Stimulated activated naive CD8-positive, alpha-beta T cell treated with anti-CD3 and anti-CD28 coated beads, Interleukin-15, amount 100 ng/mL, for 72 hours (primary cell): Measurements from ENCODE around the gene CTDSP2.
"Not testable (repeated sequence)": the region's sequence is repeated elsewhere in the genome, so short reads cannot be mapped to it uniquely, and the experiment has no call there.

Experiments
- ATAC-seq: fragments of 150-1000 bp; cut with Tn5 transposase; 2 replicates; pipeline ENCODE4 v1.10.0; 2021; ENCODE audit warnings: mild to moderate bottlenecking, moderate library complexity
- DNase-seq, 2 donors: peaks; one replicate each; pipeline ENCODE4 v3.0.0; 2021 to 2022
- H3K27ac Mint-ChIP-seq, 2 donors: one replicate each; pipeline ENCODE4 v1.8.0; 2022; ENCODE audit warnings: mild to moderate bottlenecking in 2 of 2, mixed read lengths in 2 of 2, moderate library complexity in 2 of 2
- H3K27me3 Mint-ChIP-seq: one replicate; pipeline ENCODE4 v1.8.0; 2022; ENCODE audit warnings: mixed read lengths
- H3K4me1 Mint-ChIP-seq: one replicate; pipeline ENCODE4 v1.8.0; 2022; ENCODE audit warnings: mild to moderate bottlenecking, mixed read lengths
- H3K4me3 Mint-ChIP-seq, 2 donors: one replicate each; pipeline ENCODE4 v1.8.0; 2022; ENCODE audit warnings: mild to moderate bottlenecking in 2 of 2, mixed read lengths in 2 of 2, moderate library complexity in 1 of 2
- H3K9me3 Mint-ChIP-seq, 2 donors: one replicate each; pipeline ENCODE4 v1.8.0; 2022; ENCODE audit warnings: mixed read lengths in 2 of 2

Gene CTDSP2

GRCh38 chr12:57850854-57851430 is 4.4 kb upstream of the CTDSP2 start:
- no peak for DNase-seq
- Mint-ChIP-seq H3K9me3 (no peaks in the 10 kb centered on the region), H3K4me1 (peaks cover 74% of the 10 kb centered on the region), H3K27ac (no peak overlapping the region), H3K27me3 (peaks cover 20% of the 10 kb centered on the region), H3K4me3 (no peak overlapping the region)
- peak; percentile 44 for ATAC-seq

DNA sequence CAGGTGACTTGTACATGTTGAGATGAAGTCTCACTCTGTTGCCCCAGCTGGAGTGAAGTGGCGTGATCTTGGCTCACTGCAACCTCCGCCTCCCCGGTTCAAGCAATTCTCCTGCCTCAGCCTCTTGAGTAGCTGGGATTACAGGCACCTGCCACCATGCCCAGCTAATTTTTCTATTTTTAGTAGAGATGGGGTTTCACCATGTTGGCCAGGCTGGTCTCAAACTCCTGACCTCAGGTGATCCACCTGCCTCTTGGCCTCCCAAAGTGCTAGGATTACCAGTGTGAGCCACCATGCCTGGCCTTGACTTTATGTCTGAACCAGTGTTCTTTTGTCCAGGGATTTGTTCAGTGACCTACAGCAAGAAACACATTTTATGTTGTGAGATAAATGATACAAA is 2.9 kb upstream of the CTDSP2 start:
- Mint-ChIP-seq H3K4me1 (peaks cover 76% of the 10 kb centered on the region), H3K27me3 (peaks cover 20% of the 10 kb centered on the region)
- H3K9me3 Mint-ChIP-seq, H3K4me3 Mint-ChIP-seq, H3K27ac Mint-ChIP-seq, DNase-seq, ATAC-seq: not testable (repeated sequence)

DNA sequence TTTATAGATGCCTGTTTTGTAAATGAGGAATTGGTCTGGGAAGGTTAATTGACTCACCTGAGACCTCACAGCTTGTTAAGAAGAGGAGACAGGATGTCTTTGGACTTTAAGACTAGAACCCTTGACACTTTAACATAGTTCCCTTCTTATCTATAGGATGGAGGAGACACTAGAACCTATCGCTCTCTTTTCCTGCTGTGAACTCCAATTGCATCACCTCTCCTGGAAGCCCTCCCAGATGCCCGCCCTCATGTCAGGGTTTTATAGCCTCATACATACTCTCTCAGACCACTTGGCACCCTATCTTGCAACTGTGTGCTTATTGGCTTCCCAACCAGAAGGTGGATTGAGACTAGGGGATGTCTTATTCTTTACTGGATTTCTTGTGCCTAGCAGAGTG is 2.5 kb upstream of the CTDSP2 start:
- Mint-ChIP-seq H3K27ac (no peak overlapping the region), H3K4me3 (no peak overlapping the region), H3K27me3 (peaks cover 20% of the 10 kb centered on the region), H3K9me3 (no peaks in the 10 kb centered on the region), H3K4me1 (peaks cover 76% of the 10 kb centered on the region)
- DNase-seq (no peak), ATAC-seq (no peak)

DNA sequence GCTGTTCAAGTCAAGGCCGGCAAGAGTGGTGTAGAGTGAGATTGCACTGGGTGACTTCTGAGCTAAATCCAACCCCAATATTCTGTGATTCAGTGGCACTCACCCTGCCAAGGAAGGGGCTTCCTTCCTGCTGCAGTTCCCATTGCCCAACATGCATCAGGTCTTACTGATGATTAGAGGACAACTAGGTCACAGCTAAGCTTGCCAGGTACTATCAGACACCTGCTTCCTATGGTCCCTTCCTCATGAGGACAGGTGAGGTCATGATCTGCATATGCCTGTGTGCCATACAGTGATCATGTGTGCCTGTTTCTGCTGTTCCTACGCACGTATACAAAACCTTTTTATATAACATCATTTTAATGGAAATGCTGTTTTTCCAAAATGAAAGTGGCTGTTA is 1.7 kb upstream of the CTDSP2 start:
- Mint-ChIP-seq H3K4me3 (peak overlapping the region in 1 of 2 donors; percentile 69), H3K27ac (no peak overlapping the region), H3K9me3 (no peaks in the 10 kb centered on the region), H3K27me3 (peaks cover 20% of the 10 kb centered on the region), H3K4me1 (peaks cover 76% of the 10 kb centered on the region)
- DNase-seq (no peak), ATAC-seq (no peak)

DNA sequence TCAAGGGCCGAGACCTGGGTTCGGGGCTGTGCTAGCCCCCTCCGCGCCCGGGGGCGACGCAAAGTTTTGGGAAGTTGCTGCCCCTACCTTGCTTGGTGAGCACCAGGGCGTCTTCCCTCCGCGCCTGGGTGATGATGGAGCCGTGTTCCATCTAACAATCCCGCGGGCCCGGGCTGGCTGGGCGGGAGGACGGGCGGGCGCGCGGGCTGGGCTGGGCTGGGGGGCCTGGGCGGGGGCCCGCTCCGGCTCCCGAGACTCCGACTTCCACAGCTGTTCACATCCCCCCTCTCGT is 298 bp downstream of the CTDSP2 start:
- Mint-ChIP-seq H3K9me3 (no peaks in the 10 kb centered on the region), H3K4me1 (peaks cover 76% of the 10 kb centered on the region), H3K27me3 (peaks cover 7% of the 10 kb centered on the region), H3K4me3 (peak overlapping the region; percentile 83 to 97), H3K27ac (peak overlapping the region; percentile 75 to 95)
- DNase-seq (peak in 1 of 2 donors; percentile 57), ATAC-seq (peak; percentile 33)

- Mint-ChIP-seq H3K9me3 (no peaks in the 10 kb centered on the region), H3K4me1 (peaks cover 76% of the 10 kb centered on the region), H3K27me3 (peaks cover 1% of the 10 kb centered on the region), H3K27ac (peak overlapping the region; percentile 93 to 95), H3K4me3 (peak overlapping the region; percentile 83 to 97)
- peak; percentile 60 to 74 for DNase-seq
- ATAC-seq = peak; percentile 62
These were observed 848 bp downstream of the CTDSP2 start for GRCh38 chr12:57845478-57846284.

DNA sequence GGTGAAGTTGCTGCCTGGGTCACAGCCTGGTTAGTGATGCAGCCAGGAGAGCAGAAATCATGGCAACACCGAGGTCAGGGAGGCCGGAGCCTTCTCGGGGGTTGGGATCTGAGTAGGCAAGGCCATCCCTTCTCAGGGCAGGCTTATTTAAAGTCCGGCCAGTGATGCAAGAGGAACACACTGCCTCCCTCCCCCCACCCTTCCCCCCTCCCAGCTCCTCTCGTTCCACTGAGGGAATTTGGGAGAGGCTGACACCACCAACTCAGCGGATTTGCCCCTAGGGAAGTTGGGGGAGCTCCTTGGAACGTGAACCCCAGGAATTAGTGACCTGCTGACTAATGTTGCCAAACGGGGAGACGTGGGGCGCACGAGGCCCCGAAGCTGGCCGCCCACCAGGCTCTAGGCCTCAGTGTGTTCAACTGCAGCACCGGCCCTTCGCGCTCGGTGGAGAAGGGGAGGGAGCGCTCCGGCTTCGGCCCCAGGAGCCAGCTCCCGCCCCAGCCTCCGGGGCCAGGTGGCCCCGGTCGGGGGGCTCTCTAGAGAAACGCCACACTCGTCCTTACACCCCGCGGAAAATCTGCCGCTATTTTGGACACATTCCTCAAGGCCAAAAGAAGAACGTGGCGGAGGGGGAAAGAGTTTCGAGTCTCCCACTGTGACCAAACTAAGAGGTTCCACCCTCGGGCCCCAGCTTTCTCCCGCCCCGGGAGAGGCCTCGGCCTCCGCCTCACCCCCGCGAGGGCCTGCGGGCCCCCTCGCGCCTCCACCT is 1.6 kb downstream of the CTDSP2 start:
- peak overlapping the region; percentile 83 to 97 for H3K4me3 Mint-ChIP-seq
- H3K9me3 Mint-ChIP-seq = no peaks in the 10 kb centered on the region
- peaks cover 77% of the 10 kb centered on the region for H3K4me1 Mint-ChIP-seq
- DNase-seq = peak; percentile 33 to 52
- H3K27ac Mint-ChIP-seq = peak overlapping the region; percentile 93 to 95
- peak; percentile 35 for ATAC-seq
- no peaks in the 10 kb centered on the region for H3K27me3 Mint-ChIP-seq

GRCh38 chr12:57842342-57843294 is 3.9 kb downstream of the CTDSP2 start:
- ATAC-seq (no peak), DNase-seq (peak in 1 of 2 donors; percentile 26)
- Mint-ChIP-seq H3K4me1 (peaks cover 78% of the 10 kb centered on the region), H3K9me3 (no peaks in the 10 kb centered on the region), H3K27ac (peak overlapping the region; percentile 37 to 90), H3K4me3 (peak overlapping the region; percentile 83 to 97), H3K27me3 (no peaks in the 10 kb centered on the region)

DNA sequence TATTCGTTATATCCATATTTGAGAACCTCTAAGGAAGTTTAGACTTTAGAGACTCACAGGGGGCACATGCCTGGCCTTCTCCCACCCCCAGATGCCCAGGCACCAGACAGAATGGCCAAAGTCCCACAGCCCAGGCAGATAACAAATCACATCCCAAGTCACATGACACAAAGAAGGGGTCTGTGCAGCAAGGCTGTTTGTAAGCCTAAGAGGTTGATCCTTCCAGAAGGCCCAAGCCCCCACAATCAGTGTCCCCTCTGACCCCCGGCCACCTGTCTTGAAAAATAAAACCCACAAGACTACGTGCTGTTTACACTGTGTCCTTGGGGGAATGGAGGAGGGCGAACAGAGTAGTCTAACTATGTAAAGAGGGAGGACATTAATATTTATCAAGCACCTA is 5.1 kb downstream of the CTDSP2 start:
- H3K27ac Mint-ChIP-seq = no peak overlapping the region
- peak overlapping the region; percentile 50 to 55 for H3K4me3 Mint-ChIP-seq
- DNase-seq = no peak
- H3K4me1 Mint-ChIP-seq = peaks cover 83% of the 10 kb centered on the region
- H3K27me3 Mint-ChIP-seq = no peaks in the 10 kb centered on the region
- no peak for ATAC-seq
- H3K9me3 Mint-ChIP-seq = no peaks in the 10 kb centered on the region

DNA sequence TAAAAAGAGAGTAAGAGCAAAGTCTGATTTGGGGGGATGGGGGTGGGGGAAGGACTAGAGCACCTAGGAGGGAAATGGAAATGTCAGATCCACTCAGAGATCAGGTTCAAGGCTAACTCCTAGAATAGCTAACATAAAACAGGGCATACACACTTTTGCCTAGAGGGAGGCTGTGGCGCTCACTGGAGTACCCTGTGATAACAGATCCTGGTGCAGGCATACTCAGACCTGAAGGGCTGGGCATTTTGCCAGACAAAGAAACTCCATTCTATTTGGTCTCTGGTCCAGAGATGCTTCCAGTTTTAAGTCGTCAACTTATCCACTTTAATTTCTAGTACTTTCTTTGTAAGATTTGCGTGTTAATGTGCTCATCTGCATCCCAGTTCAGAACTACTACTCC is 5.8 kb downstream of the CTDSP2 start:
- peaks cover 90% of the 10 kb centered on the region for H3K4me1 Mint-ChIP-seq
- no peaks in the 10 kb centered on the region for H3K9me3 Mint-ChIP-seq
- ATAC-seq (no peak), DNase-seq (no peak)
- peak overlapping the region; percentile 50 to 55 for H3K4me3 Mint-ChIP-seq
- peak overlapping the region in 1 of 2 donors; percentile 38 for H3K27ac Mint-ChIP-seq
- no peaks in the 10 kb centered on the region for H3K27me3 Mint-ChIP-seq

DNA sequence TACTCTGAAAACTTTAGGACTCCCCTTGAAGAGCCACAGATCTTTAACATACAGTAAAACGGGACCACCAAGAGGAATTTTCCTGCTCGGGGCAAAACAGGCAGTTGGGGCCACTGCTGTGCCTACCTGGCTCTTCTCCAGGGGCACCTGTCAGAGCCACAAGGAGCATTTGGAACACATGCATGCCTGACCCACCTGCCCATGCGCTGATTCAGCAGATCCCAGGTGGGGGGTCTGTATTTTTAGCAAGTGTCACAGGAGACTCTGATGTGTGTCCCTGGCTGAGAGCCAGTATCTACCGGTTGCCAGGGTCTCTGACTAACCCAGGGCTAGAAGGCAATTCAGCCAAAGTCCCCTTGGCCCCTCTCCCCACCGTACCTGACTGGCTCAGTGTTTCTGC is 6.5 kb downstream of the CTDSP2 start:
- no peak for DNase-seq
- peaks cover 97% of the 10 kb centered on the region for H3K4me1 Mint-ChIP-seq
- peak overlapping the region; percentile 69 to 73 for H3K27ac Mint-ChIP-seq
- H3K4me3 Mint-ChIP-seq = peak overlapping the region; percentile 58 to 66
- H3K27me3 Mint-ChIP-seq = no peaks in the 10 kb centered on the region
- no peak for ATAC-seq
- no peaks in the 10 kb centered on the region for H3K9me3 Mint-ChIP-seq

- DNase-seq (peak in 1 of 2 donors; percentile 50), ATAC-seq (peak; percentile 74)
- H3K27ac Mint-ChIP-seq = peak overlapping the region; percentile 63 to 73
- H3K9me3 Mint-ChIP-seq = no peaks in the 10 kb centered on the region
- peak overlapping the region; percentile 58 to 66 for H3K4me3 Mint-ChIP-seq
- H3K4me1 Mint-ChIP-seq = peaks cover 100% of the 10 kb centered on the region
- H3K27me3 Mint-ChIP-seq = no peaks in the 10 kb centered on the region
These were observed 7.8 kb downstream of the CTDSP2 start for GRCh38 chr12:57838594-57839302.

- Mint-ChIP-seq H3K4me1 (peaks cover 100% of the 10 kb centered on the region), H3K27me3 (no peaks in the 10 kb centered on the region), H3K4me3 (peak overlapping the region; percentile 58 to 66), H3K27ac (peak overlapping the region; percentile 73 to 78), H3K9me3 (no peaks in the 10 kb centered on the region)
- peak; percentile 45 for ATAC-seq
- DNase-seq = peak in 1 of 2 donors; percentile 29
These were observed 8.5 kb downstream of the CTDSP2 start for GRCh38 chr12:57837864-57838562.
